Panc1 (cell line): ENCODE results near the gene TMPRSS15. TPM values are rescaled to one million over a fixed set of nuclear protein-coding genes. Genes with fewer than 3 reads are reported as not detected.

Experiments used
- ATAC-seq: fragments of 200-7000 bp; cut with Tn5 transposase; 2 replicates; pipeline ENCODE4 v1.9.1; 2020; ENCODE audit warnings: mild to moderate bottlenecking, moderate library complexity
- BruUV-seq: library from RNA; stranded (reverse); fragments of 400-500 nt; replicated peaks from 2 replicates; lab custom pipeline; 2021; lab: Mats Ljungman, UMichigan
- CTCF ChIA-PET: fragments of 300-600 bp; sonication (Branson Sonifier 250); formaldehyde crosslinking; loops from one replicate; lab custom pipeline; 2022; ENCODE audit warnings: antibody characterized with exemption; lab: Charles Lee
- POLR2A ChIA-PET: fragments of 300-600 bp; sonication (Branson Sonifier 250); formaldehyde crosslinking; loops from one replicate; lab custom pipeline; 2022; ENCODE audit warnings: antibody characterized with exemption; lab: Charles Lee
- DNase-seq: peaks from one replicate; pipeline ENCODE4 v3.0.0-alpha.2; 2010; ENCODE audit warnings: low read depth, low spot score
- H3K27ac ChIP-seq: 2 replicates; pipeline ENCODE4 v1.5.1; 2011; ENCODE audit warnings: mild to moderate bottlenecking, low read length, inconsistent platforms
- H3K27me3 ChIP-seq: fragments of 200-500 bp; sonication (Bioruptor generic); 2 replicates; pipeline ENCODE4 v1.6.0; 2014; ENCODE audit warnings: low read length, inconsistent platforms; ENCODE audit not compliant: control insufficient read depth, insufficient read depth
- H3K36me3 ChIP-seq: fragments of 200-500 bp; sonication (Bioruptor generic); 2 replicates; pipeline ENCODE4 v1.5.1; 2014; ENCODE audit warnings: inconsistent platforms, mild to moderate bottlenecking, low read length, moderate library complexity; ENCODE audit not compliant: control insufficient read depth, insufficient read depth
- H3K4me1 ChIP-seq: 2 replicates; pipeline ENCODE4 v1.5.1; 2011; ENCODE audit warnings: inconsistent platforms, mild to moderate bottlenecking, low read length, moderate library complexity; ENCODE audit not compliant: control insufficient read depth, insufficient read depth
- H3K4me3 ChIP-seq, 2 experiments: 2 replicates each; pipeline ENCODE4 v1.5.1; 2011 to 2012; ENCODE audit warnings: low read depth in 2 of 2, low read length in 2 of 2, mild to moderate bottlenecking in 2 of 2, inconsistent platforms in 1 of 2, moderate library complexity in 1 of 2
- H3K9me3 ChIP-seq: fragments of 200-500 bp; sonication (Bioruptor generic); 2 replicates; pipeline ENCODE4 v1.5.1; 2014; ENCODE audit warnings: low read depth, mild to moderate bottlenecking, inconsistent platforms, low read length, moderate library complexity; ENCODE audit not compliant: control insufficient read depth, insufficient read depth
- CTCF ChIP-seq: fragments of 450-650 bp; IDR thresholded peaks from 2 replicates; pipeline ENCODE4 v1.5.1; 2017; ENCODE audit warnings: mild to moderate bottlenecking
- POLR2AphosphoS5 ChIP-seq: IDR thresholded peaks from 2 replicates; pipeline ENCODE4 v1.6.1; 2012; ENCODE audit warnings: mild to moderate bottlenecking, low read depth, low read length, moderate library complexity
- SIN3A ChIP-seq: IDR thresholded peaks from 2 replicates; pipeline ENCODE4 v1.6.1; 2012; ENCODE audit warnings: low read depth, mild to moderate bottlenecking, low read length, moderate library complexity, borderline replicate concordance; ENCODE audit not compliant: insufficient read depth
- TCF7L2 ChIP-seq: IDR thresholded peaks from 2 replicates; pipeline ENCODE4 v1.6.1; 2011; ENCODE audit warnings: mild to moderate bottlenecking, low read depth, low read length, inconsistent platforms
- in situ Hi-C: cut with HindIII; loops from 2 replicates; pipeline ENCODE4 v1.10.0; 2016; ENCODE audit warnings: low sequenced_read_pairs, low pct_unique_long_range_greater_than_20kb
- intact Hi-C: fragments of 100-400 bp; cut with micrococcal nuclease; formaldehyde crosslinking; loops from one replicate; pipeline ENCODE4 v1.10.0; 2022; ENCODE audit not compliant: unreplicated experiment
- total RNA-seq: library from RNA; stranded (reverse); gene quantifications from one replicate; pipeline ENCODE4 v1.2.1, GENCODE V29; 2021; ENCODE audit not compliant: unreplicated experiment
- TF ChIP-seq, protein P1 (sequence below), 2 experiments: IDR thresholded peaks; 2 replicates each; pipeline ENCODE4 v1.6.1; 2011 to 2012; ENCODE audit warnings: low read depth in 2 of 2, control low read depth in 1 of 2, low read length in 1 of 2, mild to moderate bottlenecking in 1 of 2, moderate library complexity in 1 of 2; ENCODE audit not compliant: insufficient read depth in 1 of 2

Gene TMPRSS15
- total RNA-seq, 1 experiment from 2014 or later = not detected

DNA sequence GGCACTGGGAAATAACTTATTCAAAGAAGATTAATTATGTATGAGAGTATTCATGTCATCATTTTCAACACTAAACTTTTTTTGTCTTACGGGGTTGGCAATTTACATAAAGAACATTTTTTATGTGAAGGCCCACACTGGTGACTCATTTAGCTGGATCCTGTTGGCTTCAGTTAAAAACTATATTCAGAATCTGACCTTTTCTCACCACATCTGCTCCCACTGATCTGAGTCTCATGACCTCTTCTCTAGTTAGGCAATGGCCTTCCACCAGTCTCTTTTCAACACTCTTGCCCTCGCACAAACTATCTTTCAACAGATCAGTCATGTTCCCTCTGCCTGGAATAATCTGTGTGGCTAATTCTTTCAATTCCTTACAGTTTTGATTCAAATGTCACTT is 53.4 kb downstream of the TMPRSS15 start:
- ATAC-seq = no peak
- TF ChIP-seq POLR2AphosphoS5 (no peak), SIN3A (no peak), TCF7L2 (no peak), CTCF (no peak)
- TF ChIP-seq, protein P1, sequence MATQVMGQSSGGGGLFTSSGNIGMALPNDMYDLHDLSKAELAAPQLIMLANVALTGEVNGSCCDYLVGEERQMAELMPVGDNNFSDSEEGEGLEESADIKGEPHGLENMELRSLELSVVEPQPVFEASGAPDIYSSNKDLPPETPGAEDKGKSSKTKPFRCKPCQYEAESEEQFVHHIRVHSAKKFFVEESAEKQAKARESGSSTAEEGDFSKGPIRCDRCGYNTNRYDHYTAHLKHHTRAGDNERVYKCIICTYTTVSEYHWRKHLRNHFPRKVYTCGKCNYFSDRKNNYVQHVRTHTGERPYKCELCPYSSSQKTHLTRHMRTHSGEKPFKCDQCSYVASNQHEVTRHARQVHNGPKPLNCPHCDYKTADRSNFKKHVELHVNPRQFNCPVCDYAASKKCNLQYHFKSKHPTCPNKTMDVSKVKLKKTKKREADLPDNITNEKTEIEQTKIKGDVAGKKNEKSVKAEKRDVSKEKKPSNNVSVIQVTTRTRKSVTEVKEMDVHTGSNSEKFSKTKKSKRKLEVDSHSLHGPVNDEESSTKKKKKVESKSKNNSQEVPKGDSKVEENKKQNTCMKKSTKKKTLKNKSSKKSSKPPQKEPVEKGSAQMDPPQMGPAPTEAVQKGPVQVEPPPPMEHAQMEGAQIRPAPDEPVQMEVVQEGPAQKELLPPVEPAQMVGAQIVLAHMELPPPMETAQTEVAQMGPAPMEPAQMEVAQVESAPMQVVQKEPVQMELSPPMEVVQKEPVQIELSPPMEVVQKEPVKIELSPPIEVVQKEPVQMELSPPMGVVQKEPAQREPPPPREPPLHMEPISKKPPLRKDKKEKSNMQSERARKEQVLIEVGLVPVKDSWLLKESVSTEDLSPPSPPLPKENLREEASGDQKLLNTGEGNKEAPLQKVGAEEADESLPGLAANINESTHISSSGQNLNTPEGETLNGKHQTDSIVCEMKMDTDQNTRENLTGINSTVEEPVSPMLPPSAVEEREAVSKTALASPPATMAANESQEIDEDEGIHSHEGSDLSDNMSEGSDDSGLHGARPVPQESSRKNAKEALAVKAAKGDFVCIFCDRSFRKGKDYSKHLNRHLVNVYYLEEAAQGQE (IDR thresholded peaks at IDR 0.05; ENCODE audit: insufficient read depth in 1 of 2, low read depth in 2 of 2, low read length in 1 of 2) = no peak
- in situ Hi-C loops (no loop called here), intact Hi-C loops (no loop called here)
- Histone ChIP-seq H3K4me3 (no peak overlapping the region), H3K9me3 (no peaks in the 10 kb centered on the region), H3K27me3 (no peaks in the 10 kb centered on the region), H3K27ac (no peak overlapping the region), H3K36me3 (no peaks in the 10 kb centered on the region), H3K4me1 (no peaks in the 10 kb centered on the region)
- POLR2A ChIA-PET = no interaction called here
- no peak for DNase-seq
- CTCF ChIA-PET = no interaction called here
- BruUV-seq = no TSS peak

- no TSS peak for BruUV-seq
- in situ Hi-C loops = no loop called here
- no peak for DNase-seq
- Histone ChIP-seq H3K9me3 (no peaks in the 10 kb centered on the region), H3K4me3 (no peak overlapping the region), H3K27ac (no peak overlapping the region), H3K4me1 (no peaks in the 10 kb centered on the region), H3K36me3 (no peaks in the 10 kb centered on the region), H3K27me3 (no peaks in the 10 kb centered on the region)
- intact Hi-C loops = no loop called here
- ChIA-PET POLR2A (no interaction called here), CTCF (no interaction called here)
- TF ChIP-seq CTCF = no peak
- no peak for TF ChIP-seq SIN3A
- TF ChIP-seq TCF7L2 = no peak
- TF ChIP-seq, protein P1 (IDR thresholded peaks at IDR 0.05; ENCODE audit: insufficient read depth in 1 of 2, low read depth in 2 of 2, low read length in 1 of 2) = no peak
- no peak for TF ChIP-seq POLR2AphosphoS5
- no peak for ATAC-seq
These were observed 54.1 kb downstream of the TMPRSS15 start for GRCh38 chr21:18349468-18349867.
